Eye (tissue), 1 donor: ENCODE data around the gene PRPSAP1.
A peak's percentile ranks its signal among the peaks of the same experiment; 100 is the strongest.
"Not testable (repeated sequence)": the region's sequence is repeated elsewhere in the genome, so short reads cannot be mapped to it uniquely, and the experiment has no call there.

Experiments
- DNase-seq: peaks from one replicate; pipeline ENCODE4 v3.0.0-alpha.2; 2015

The PRPSAP1 gene

GRCh38 chr17:76317535-76317934 lies 36.2 kb downstream of the PRPSAP1 start:
- DNase-seq, result no peak

- no peak for DNase-seq
Observed at GRCh38 chr17:76314392-76315227, 39.1 kb downstream of the PRPSAP1 start.

- no peak for DNase-seq
Observed at GRCh38 chr17:76312735-76313134, 41.0 kb downstream of the PRPSAP1 start.

GRCh38 chr17:76309461-76309860 lies 44.3 kb downstream of the PRPSAP1 start:
- DNase-seq, result no peak

GRCh38 chr17:76307966-76308338 lies 45.8 kb downstream of the PRPSAP1 start, which contains the start of gene QRICH2:
TSS of gene QRICH2 (minus strand) at chr17:76308276. CDS start at chr17:76307998, 278 bp downstream.
- no peak for DNase-seq

GRCh38 chr17:76307299-76307965 lies 46.3 kb downstream of the PRPSAP1 start:
- no peak for DNase-seq

- not testable (repeated sequence) for DNase-seq
Observed at GRCh38 chr17:76305135-76305454, 48.6 kb downstream of the PRPSAP1 start.

- DNase-seq, result peak; percentile 27
Observed at GRCh38 chr17:76304226-76305134, 49.2 kb downstream of the PRPSAP1 start.

GRCh38 chr17:76297436-76297835 lies 56.3 kb downstream of the PRPSAP1 start:
- DNase-seq, result no peak

GRCh38 chr17:76296889-76297288 lies 56.8 kb downstream of the PRPSAP1 start:
- DNase-seq, result no peak

GRCh38 chr17:76296186-76296585 lies 57.5 kb downstream of the PRPSAP1 start:
- no peak for DNase-seq

- no peak for DNase-seq
Observed at GRCh38 chr17:76293106-76293505, 60.6 kb downstream of the PRPSAP1 start.

GRCh38 chr17:76292567-76292966 lies 61.1 kb downstream of the PRPSAP1 start:
- no peak for DNase-seq

- DNase-seq, result no peak
Observed at GRCh38 chr17:76281573-76282371, 71.9 kb downstream of the PRPSAP1 start.

GRCh38 chr17:76280650-76281049 lies 73.1 kb downstream of the PRPSAP1 start:
- DNase-seq, result no peak

GRCh38 chr17:76279742-76280287 lies 73.9 kb downstream of the PRPSAP1 start:
- DNase-seq, result no peak

GRCh38 chr17:76278952-76279741 lies 74.6 kb downstream of the PRPSAP1 start:
- peak; percentile 93 for DNase-seq

- no peak for DNase-seq
Observed at GRCh38 chr17:76278268-76278908, 75.3 kb downstream of the PRPSAP1 start.

GRCh38 chr17:76277300-76278267 lies 76.1 kb downstream of the PRPSAP1 start:
- no peak for DNase-seq
